Urothelium cell line (cell line): ENCODE results near the gene BTG1.
A peak's percentile ranks its signal among the peaks of the same experiment; 100 is the strongest.

ENCODE experiments used
- DNase-seq: peaks from one replicate; pipeline ENCODE4 v3.0.0; 2011; ENCODE audit warnings: low spot score, mixed read lengths
- FAIRE-seq: peaks from 2 replicates; lab custom pipeline; 2011; peaks lifted over from hg19 to GRCh38; lab: Jason Lieb, UNC

BTG1 gene

DNA sequence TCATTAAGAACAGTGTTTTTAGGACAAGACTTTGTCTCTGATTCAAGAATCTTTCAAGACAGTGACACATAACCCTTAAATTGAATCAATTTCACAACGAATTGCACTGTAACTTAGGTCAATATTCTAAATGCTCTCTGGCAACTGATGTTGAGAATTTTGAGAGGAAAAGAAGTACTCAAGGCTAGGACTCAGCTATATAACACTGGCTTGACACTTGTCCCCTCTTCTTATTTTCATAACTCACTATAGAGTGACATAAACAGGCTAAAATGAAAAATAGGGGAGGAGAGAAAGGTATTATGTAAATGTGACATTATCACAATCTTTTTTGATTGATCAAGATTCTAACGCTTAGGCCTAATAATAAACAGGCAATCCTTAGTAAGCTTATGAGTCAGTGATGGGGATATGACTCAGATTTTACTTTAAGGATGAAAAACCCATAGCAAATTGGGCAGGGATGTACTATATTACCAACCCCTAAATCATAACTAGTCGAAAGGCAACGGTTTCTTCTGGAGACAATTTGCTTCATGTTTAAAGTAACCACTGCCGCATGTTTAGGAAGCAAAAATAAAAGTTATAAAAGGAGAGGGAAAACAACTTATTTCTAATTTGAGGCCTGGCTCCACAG is 10.9 kb downstream of the BTG1 start:
- DNase-seq: peak; percentile 4
- no peak for FAIRE-seq

- FAIRE-seq: no peak
- DNase-seq: no peak
Observed at GRCh38 chr12:92133795-92134637, 11.6 kb downstream of the BTG1 start.

DNA sequence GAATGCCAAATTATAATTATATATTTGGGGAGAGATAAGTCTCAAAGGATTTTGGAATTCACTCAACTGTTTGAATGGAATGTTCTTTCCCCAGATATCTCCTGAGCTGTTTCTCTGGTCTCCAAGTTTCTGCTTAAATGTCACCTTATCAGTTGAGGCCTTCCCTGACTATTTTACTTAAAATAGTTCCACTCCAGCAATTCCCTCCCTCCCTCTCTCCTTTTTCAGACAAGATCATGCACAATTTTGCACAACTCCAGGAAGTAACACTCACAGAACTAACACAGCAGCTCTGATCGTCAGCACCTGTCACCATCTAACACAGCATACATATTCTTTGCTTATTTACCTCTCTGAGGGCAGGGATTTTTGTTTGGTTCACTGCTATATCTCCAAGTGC is 12.5 kb downstream of the BTG1 start:
- FAIRE-seq: no peak

GRCh38 chr12:92132288-92132687 is 13.4 kb downstream of the BTG1 start:
- no peak for DNase-seq
- no peak for FAIRE-seq

More for the DNA sequence above, 12.5 kb downstream of the BTG1 start:
- DNase-seq: no peak

GRCh38 chr12:92130999-92131398 is 14.6 kb downstream of the BTG1 start:
- FAIRE-seq: no peak
- DNase-seq: no peak

DNA sequence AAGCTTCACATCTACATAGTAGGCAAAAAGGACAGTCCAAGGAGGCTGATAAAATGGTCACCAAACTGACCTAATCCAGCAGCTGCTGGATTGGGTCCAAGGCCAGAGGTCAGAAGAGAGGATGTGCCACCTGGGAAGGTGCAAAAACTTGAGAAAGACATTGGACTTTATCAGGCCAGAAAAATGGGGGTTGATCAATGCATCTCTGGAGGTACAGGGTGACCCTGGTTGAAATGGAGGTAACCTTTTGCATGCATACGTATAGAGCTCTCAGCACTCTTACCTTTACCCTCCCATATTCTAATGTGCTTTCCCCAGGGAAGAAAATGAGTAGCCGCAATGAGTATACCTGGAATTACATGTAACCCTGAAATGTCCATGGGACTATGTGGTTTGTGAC is 16.0 kb downstream of the BTG1 start:
- FAIRE-seq (no peak), DNase-seq (no peak)

- no peak for FAIRE-seq
- no peak for DNase-seq
Observed at GRCh38 chr12:92128612-92129011, 17.0 kb downstream of the BTG1 start.

DNA sequence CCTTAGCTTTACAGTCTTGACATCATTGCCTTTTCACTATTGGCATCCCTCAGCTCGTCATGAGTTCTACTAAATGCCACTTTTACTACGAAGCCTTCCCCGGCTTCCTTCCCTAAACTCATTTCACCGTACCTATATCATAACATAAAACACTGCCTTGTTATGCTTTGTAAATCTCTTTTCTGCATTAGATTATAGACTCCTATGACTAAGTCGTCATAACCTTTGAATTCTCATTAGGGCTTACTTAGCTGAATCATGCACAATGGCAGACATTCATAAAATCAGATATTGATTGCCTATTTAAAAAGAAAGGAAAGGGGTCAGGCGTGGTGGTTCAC is 21.0 kb downstream of the BTG1 start:
- no peak for FAIRE-seq
- DNase-seq: no peak

DNA sequence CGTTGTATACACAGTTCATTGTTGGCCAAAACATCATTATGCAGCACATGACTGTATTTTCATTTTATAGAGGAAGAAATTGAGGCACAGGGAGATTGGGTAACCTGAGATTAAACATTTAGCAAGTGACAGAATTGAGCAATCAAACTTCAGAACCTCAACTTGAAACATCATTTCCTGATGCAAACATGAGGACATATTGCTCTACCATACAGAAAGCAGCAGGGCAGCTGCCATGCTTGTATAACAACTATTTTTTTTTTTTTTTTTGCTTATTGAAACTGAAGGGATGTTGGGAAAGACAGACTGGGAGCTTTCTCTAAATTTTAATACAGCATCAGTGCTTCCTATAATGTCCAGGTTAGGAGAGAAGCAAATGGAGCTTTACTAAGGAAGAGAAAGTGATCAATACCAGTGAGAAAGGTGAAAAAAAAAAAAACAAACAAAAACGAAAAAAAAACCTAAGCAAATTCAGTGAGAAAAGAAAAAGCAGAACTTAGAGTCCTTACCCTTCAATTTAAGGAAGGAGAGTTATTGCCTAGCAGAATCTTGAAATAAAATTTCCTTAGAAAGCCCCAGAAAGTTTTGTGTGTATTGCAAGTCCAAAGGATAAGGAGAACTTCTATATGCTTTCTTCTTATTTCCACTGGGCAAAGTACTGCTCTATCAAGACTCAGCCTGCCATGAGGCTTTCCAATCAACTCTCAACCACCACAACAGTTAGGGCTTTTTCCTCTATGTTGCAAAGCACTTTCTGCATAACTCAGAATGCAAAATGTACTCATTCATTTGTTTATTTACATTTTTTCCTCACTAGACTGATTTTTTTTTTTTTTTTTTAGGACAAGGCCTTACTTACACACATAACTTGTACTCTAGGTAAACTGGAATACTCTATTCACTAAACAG is 21.6 kb downstream of the BTG1 start:
- DNase-seq (no peak), FAIRE-seq (no peak)

DNA sequence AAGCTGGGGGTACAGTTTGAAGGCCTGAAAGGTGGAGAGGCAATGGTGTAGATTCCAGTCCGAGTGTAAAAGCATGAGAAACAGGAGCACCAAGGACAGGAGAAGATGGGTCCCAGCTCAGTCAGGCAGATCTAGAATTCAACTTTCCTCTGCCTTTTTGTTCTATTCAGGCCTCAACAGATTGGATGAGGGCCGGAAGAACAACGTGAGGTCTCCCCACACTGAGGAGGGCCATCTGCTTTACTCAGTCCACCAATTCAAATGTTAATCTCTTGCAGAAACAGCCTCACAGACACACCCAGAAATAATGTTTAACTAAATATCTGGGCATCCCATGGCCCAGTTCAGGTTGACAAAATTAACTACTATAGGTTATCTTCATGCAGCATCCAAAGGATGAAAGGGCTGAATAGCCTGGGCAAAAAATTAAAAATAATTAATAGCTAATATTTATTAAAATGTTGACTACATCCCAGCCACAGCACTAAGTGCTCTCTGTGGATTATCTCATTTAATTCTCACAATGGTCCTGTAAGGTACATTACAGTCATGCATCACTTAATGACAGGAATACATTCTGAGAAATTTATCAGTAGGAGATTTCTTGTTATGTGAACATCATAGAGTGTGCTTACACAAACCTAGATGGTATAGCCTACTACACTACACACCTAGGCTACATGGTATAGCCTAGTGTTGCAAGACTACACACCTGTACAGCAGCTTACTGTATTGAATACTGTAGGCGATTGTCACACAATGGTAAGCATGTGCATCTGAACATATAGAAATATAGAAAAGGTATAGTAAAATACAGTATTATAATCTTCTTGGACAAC is 22.5 kb downstream of the BTG1 start:
- FAIRE-seq: no peak
- no peak for DNase-seq

GRCh38 chr12:92121826-92122225 is 23.8 kb downstream of the BTG1 start:
- FAIRE-seq (no peak), DNase-seq (no peak)

- DNase-seq: no peak
- no peak for FAIRE-seq
Observed at GRCh38 chr12:92118826-92119536, 26.7 kb downstream of the BTG1 start.

DNA sequence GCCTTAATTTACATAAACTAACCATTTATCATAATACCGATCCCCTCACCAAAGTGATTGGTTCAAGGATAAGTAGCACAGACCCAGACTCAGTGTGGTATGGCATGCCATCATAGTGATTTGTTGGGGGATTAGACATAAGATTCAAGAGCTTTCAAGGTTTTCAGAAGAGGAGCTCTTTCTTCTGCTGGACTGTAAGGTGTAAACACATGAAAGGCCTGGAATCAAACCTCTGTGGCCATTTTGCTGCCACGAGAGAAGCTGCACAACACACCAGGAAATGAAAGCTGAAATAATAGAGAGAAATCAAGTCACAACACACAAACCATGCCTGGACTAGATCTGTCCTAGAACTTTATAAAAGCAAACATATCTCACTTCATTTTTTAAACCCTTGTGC is 30.8 kb downstream of the BTG1 start:
- DNase-seq (no peak), FAIRE-seq (no peak)

DNA sequence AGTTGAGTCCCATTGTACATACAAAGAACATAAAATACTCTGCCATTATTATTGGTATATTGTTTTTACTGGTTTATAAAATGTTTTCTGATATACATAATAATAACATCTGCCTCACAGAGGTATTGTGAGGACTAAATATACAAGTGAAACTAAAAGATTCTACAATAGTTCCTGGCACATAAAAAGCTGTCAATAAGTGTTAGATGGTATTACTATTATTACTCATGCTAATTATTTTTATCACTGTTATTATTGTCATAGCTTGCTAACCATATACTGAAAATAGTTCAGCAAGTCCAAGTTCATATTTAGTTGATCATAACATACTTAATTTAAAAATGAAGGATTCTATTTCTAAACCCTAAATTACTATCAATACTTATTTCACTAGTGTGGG is 34.4 kb downstream of the BTG1 start:
- FAIRE-seq (no peak), DNase-seq (no peak)

- no peak for DNase-seq
- FAIRE-seq: no peak
Observed at GRCh38 chr12:92110083-92110640, 35.5 kb downstream of the BTG1 start.

- DNase-seq (no peak), FAIRE-seq (no peak)
Observed at GRCh38 chr12:92109613-92110012, 36.0 kb downstream of the BTG1 start.

DNA sequence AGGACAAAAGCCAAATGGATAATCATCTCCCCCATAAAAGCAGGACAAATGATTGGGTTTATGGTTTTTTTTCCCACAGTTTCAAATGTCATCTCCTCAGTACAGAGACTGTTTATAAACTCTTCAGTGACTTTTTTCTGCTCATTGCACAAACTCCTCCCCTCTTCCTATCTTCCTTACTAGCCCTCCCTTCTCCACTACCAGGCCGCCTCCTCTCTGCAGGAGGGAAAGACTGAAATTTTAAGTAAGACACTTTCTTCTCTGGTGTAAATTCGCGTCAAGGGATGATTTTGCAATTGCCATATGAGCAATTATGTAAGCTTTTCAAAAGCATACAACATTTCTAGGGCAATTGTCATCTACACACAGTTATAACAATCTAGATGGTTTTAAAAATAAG is 37.0 kb downstream of the BTG1 start:
- no peak for DNase-seq
- FAIRE-seq: no peak

DNA sequence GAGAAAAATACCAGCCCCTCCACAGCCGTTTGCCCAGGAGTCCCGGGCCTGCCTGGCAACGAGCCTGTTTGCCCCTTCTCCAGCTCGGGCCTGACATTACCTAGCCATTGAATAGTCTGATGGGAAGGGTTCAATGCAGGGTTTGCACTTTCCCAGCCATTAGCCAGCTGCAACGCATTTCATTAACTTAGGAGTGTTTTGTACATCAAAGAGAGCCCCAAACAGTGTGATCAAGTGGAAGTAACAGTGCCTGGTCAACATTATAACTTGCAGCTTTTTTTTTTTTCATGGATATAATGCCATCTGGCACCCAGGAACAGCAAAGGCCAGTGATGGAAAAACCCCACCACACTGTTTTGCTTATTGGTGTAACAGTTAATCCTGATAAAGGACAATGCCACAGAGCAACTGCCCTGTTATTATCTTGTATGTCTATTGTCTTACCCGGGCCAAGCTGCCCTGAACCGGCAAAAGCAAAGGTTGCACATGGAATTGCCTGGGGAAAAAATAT is 38.0 kb downstream of the BTG1 start:
- DNase-seq: no peak
- FAIRE-seq: no peak

DNA sequence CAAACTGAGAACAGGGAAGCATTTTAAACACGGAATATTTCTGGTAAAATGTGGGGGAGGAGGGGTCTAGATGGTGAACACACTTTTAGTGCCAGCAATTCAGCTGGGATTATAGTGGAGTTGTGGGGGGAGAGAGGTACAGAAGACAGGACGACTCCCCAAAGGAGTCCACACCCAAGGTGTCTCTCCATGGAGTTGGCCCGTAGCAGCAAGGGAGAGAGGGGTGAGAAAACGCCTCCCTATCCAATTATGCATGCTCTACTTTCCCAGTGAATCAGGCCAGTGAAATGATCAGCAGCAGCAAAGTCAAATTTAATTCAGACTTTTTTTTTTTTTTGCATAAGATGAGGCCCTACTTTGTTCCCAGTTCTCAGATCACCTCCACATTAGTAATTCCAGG is 38.6 kb downstream of the BTG1 start:
- DNase-seq (no peak), FAIRE-seq (no peak)

DNA sequence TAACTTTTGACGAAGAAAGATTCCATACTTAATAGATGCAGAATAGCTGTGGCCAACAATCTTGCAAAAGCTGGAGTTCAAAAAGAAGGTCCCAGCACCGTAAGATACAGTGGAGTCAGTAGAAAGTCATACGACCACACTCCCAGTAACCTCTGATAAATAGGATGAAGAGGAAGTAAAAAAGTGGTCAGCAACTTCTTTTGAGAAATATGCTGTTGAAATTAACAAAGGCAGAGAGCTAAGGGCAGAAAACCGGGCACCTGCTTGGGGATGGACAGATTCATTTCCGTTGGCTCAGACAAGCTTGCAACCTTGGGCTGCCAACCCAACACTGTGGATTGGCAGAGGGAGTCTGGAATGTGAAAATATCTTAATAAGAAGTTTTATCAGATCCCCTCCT is 40.0 kb downstream of the BTG1 start:
- no peak for DNase-seq
- no peak for FAIRE-seq
